ENCODE data around the gene ARL15.
A peak's percentile ranks its signal among the peaks of the same experiment; 100 is the strongest.
"Not testable (repeated sequence)": the region's sequence is repeated elsewhere in the genome, so short reads cannot be mapped to it uniquely, and the experiment has no call there.

Gene ARL15

DNA sequence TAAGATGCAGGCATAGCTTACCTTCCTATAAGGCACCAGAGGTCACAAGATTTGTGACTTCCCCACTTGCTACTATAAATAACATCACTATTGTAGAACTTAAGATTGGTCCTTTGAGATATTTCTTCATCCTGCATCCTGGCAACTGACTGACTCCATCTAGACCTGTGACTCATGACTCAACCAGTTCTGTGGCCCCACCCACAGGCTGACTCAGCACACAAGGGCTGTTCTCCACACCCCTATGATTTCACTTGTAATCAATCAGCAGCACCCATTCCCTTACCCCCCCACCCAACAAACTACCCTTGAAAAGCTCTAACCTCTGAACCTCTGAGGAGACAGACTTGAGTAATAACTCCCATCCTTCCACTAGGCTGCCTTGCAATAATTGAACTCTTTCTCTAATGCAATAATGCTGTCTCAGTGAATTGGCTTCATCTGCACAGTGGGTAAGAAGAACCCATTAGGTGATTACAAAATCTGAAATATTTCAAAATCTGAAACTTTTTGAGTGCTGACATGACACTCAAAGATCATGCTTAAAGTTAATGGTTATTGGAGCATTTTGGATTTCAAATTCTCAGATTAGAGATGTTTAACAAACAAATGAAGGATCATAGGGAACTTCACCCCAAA, 296.7 kb downstream of the ARL15 start:
- DNase-seq, result peak; percentile 74

DNA sequence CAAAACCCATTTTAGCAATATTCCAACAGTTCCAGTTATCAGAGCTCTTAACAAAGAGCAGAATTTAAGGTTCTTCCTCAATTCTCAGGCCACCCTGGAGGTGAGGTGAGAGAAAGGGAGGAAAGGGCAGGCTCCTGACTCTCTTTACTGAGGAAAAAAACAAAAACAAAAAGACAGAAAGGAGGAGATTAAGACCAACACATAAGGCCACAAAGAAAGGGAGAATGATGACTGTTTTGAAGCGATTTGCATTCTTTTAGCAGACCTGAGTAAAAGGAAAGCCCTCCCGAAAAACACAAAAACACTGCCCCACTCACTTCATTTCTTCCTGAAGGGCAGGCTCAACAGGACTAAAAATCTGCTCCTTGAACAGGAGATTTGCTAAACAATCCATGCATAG, 300.5 kb downstream of the ARL15 start:
- DNase-seq, result no peak

GRCh38 chr5:54009357-54009756, 301.0 kb downstream of the ARL15 start:
- DNase-seq, result no peak

GRCh38 chr5:54007827-54008777, 302.3 kb downstream of the ARL15 start:
- no peak for DNase-seq

DNA sequence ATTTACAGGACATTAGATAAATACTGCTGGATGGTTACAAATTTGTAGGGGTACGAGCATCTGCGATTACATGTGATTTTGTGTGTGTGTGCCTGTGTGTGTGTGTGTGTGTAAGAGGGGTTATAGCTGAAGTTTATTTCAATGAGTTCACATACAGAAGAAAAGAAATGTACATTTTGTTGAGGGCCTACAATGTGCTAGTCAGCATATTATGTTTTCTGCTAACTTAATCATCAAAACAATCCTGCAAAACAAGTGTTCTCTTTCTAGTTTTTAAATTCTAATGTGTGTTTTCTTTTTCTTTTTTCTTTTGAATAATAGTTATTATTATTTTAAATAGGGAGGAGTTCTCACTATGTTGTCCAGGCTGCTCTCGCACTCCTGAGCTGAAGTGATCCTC, 305.7 kb downstream of the ARL15 start:
- no peak for DNase-seq

- no peak for DNase-seq
Measured at GRCh38 chr5:54002779-54003178, 307.6 kb downstream of the ARL15 start.

GRCh38 chr5:54001976-54002775, 308.2 kb downstream of the ARL15 start:
- peak; percentile 33 for DNase-seq

- no peak for DNase-seq
Measured at GRCh38 chr5:54000011-54000410, 310.4 kb downstream of the ARL15 start.

GRCh38 chr5:53997736-53998627, 312.4 kb downstream of the ARL15 start:
- DNase-seq, result no peak

DNA sequence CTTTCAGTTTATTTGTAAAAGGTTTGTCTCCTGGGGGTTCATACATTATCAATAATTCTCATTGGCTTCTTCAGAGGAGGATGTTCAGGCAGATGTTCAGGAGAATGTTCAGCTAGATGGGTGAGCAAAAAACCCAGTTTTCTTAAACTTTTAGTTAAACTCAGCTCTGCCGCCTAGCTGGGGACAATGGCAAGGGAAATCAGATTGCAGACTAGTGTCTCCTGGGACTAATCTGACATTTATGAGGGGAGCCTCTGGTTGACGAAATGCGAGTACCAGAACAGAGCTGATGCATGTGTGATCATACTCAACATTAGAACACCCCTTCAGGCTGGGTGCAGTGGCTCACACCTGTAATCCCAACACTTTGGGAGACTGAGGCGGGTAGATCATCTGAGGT, 314.4 kb downstream of the ARL15 start:
- no peak for DNase-seq

DNA sequence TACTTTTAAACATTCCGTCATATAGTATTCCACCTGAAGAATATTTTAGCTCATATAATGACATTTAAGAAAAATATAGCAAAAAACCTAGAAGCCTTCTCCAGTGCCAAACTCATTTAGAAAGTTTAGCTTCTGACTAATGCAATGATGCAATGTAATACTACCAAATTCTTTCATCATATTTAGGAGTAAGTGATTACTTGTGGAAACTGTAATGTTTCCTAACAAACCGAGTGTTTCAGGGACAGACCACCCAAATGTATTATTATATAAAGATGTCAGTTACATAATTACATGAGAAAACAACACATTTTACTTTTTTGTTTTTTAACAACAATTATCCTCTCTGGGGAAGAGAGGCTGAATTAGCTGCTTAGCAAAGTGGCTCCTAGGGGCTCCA, 316.2 kb downstream of the ARL15 start:
- DNase-seq, result peak; percentile 43

- peak; percentile 31 for DNase-seq
Measured at GRCh38 chr5:53991942-53992341, 318.4 kb downstream of the ARL15 start.

- DNase-seq, result no peak
Measured at GRCh38 chr5:53987101-53987500, 323.3 kb downstream of the ARL15 start.

GRCh38 chr5:53985796-53986195, 324.6 kb downstream of the ARL15 start:
- DNase-seq, result no peak

DNA sequence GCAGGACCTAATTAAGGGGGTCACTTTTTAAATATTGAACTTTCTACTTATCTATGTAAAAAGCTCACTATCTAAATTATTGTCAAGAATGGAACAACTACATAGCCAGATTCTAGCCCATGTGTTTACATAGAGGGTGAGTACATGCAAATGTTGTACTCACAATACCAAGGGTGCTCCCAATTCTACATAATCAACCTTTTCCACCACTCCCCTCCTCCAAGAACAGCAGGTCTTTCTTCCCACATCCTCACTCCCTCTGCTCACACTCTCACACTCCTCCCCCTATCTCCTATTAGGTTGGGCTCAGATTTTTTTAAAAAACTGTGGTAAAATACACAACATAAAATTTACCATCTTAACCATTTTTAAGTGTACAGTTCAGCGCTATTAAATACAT, 325.4 kb downstream of the ARL15 start:
- DNase-seq, result no peak

- no peak for DNase-seq
Measured at GRCh38 chr5:53983568-53984460, 326.6 kb downstream of the ARL15 start.

GRCh38 chr5:53982319-53982718, 328.1 kb downstream of the ARL15 start:
- not testable (repeated sequence) for DNase-seq

GRCh38 chr5:53980061-53980460, 330.3 kb downstream of the ARL15 start:
- no peak for DNase-seq

- DNase-seq, result no peak
Measured at GRCh38 chr5:53974021-53974420, 336.4 kb downstream of the ARL15 start.

DNA sequence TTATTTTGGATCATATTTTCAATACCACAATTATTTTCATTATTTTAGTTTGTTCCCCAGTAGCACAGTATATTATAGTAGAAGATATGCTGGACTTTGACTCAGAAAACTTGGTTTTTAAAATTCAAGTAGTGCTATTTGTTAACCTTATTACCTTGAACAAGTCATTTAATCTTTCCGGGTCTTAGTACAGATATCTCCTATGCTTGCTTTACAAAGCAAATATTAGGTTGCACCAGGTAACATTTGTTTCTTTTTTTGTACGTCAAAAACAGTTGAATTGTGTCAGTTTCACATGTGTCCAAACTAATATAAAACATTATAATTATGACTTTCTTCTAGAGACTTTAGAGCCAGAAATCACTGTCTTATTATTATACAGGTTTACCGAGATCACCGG, 338.1 kb downstream of the ARL15 start:
- no peak for DNase-seq

- no peak for DNase-seq
Measured at GRCh38 chr5:53971551-53971950, 338.8 kb downstream of the ARL15 start.
